Fibroblast of skin of scalp (primary cell): ENCODE measurements around the gene MPRIP.

Source experiments
- DNase-seq: peaks from one replicate; pipeline ENCODE4 v3.0.0-alpha.2; 2013

The MPRIP gene

DNA sequence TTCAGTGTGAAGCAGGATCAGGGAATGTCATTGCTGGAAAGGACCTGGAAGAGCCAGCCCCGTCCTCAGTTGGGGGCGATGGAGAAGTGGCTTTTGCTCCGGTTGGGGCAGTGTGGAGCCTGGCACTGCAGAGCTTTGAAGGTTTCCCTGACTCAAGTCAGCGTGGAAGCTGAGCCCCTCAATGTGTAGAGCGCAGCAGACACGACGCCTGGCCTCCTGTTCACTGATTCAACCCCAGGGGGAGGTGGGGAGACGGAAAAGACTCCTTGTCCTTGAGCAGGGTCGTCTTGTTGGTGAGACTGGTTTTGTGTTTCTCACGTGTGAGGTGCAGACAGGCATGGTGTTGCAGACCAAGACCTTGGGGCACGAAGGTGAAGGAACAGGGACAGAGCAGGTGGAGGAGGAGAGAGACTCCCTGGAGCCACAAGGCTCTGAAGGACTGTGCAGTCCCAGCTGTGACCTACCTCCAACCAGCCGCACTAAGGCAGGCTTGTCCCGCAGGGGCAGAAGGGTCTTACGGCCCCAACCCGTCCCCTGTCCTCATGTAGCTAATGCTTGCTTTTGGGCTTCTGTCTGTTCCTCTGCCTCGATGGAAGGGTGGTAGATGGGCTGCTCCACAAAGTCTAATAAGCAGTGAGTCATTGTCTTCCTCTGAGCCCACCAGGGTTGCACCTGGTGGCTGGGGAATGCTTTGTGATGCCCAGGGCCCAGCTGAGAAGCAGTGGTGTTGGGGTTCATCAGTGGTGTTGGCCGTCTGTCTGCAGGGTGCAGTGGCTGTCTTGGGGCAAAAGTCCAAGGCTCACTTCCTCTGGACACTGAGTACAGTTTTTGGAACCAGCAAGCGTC is 47.8 kb downstream of the MPRIP start:
- DNase-seq, result no peak

DNA sequence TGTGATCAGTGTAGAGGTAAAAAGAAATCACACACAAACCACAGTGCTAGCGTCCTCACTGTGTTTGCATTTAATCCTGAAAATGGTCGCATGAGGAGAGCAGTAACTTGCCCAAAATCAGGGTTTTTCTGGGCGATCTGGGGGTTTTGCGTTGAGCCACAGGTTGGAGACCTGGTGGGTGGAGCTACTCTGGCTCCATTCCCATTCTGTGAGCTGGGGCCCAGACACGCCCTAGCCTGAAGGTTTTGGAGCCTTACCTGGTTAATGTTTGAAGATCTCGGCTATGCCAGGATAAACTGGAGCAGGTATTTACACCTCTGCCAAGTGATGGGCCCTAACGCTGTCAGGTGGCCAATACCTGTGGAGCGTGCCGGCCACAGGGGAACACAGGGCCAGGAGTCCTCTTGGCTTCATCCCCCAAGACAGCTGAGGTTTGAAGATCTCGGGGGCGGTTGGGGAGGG is 48.4 kb downstream of the MPRIP start:
- no peak for DNase-seq

DNA sequence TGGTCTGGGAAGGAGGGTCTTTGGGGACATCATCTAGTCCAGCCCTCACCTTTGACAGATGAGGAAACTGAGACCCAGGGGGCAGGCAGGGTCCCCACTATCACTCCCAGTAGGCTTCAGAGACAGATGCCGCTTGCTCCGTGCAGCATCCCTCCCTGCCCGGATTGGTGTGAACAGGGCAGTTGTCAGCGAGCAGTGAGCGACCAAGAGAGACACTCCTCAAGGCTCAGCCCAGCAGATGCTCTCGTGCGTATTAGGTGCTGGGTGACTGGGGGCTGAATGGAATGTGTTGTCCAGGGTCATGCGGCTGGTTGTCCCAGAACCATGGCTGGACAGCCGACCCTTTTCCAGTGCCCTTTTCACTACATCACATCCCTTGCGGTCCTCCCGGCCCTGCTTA is 49.0 kb downstream of the MPRIP start:
- DNase-seq, result no peak

DNA sequence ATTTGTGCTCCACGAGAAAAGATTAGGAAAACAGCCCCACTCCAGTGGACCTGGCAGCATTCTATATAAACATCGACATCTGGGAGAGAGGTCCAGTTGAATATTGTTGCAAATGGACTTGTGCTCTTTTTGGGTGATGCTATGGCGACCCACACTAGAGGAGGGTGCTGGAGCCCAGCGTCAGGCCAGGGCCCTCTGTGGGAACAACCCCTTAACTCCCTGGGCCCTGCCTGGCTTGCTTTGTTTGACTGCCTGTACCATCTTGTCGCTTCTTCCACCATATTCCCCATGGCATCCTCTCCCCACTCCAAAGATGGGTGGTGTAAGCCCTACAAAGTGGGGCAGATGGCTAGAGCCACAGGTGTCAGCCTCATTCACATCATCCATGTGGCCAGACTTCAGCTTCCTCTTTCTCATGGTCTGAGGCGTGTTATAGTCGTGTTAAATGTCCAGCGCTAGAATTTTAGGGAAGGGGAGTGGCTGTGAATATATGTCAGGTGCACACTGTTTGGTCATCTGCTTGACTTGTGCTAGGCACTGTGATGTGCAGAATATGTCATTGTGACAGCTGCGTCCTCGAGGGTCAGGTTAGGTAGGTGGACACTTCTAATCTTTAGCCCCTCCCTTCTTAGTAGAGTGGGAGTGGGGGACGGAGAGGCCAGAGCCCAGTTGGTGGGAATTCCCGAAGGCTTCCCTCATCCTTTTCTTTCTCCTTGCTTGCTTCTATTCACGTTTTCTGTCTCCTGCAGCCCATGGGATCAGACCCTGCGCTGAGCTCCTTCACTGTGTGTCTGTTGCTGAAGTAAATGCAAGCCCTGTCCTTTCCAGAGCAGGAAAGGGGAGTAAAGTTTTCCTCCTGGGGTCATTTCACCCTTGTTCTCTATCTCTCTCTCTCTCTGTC is 49.8 kb downstream of the MPRIP start:
- no peak for DNase-seq

DNA sequence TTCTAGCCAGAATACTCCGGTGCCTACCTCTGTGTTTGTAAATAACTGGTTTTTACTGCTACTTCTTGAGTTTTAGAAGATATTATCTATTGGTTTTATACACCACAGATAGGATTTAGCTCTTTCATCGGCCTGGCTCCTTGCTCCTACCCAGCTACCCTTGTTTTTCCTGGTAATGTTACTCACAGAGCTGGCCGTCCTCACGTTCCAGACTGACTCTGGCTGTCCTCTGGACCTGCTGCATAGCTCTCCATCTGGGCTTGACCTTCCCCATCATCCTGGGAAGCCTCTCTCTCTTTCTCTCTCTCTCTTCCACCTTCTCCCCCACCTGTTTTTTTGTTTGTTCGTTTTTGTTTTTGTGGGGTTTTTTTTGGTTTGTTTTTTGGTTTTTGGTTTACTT is 51.5 kb downstream of the MPRIP start:
- DNase-seq, result no peak

DNA sequence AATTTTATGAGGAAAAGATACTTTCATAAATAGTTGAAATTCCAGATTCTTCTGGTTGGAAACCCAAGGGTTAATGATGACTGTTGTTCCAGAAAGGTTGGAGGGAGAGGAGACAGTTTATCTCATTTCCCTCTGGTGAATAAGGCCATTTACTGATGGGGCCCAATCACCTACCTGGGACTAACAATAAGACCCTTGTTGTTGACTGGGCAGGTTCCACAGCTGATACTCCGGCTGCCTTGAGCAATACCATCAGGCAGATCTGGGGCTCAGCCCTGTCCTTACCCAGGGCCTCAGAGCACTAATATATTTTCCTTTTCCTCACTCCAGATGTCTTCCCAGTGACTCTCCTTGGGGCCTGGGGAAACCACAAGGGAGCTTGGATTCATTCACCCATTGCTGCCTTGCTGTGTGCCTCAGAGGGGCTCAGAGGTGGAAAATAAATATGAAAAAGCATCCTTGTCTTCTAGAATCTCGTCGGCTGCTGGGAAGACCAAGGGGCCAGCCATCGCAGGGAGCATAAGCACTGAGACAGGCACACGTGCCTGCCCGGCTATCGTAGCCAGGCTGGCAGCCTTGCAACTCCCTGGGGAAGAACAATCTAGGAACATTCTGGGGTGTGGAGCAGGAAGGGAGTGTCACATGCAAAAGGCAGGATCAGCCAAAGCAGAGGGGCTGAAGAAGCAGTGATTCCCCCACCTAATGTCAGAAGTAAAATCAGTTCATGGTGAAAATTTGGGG is 54.4 kb downstream of the MPRIP start:
- peak; percentile 47 for DNase-seq

DNA sequence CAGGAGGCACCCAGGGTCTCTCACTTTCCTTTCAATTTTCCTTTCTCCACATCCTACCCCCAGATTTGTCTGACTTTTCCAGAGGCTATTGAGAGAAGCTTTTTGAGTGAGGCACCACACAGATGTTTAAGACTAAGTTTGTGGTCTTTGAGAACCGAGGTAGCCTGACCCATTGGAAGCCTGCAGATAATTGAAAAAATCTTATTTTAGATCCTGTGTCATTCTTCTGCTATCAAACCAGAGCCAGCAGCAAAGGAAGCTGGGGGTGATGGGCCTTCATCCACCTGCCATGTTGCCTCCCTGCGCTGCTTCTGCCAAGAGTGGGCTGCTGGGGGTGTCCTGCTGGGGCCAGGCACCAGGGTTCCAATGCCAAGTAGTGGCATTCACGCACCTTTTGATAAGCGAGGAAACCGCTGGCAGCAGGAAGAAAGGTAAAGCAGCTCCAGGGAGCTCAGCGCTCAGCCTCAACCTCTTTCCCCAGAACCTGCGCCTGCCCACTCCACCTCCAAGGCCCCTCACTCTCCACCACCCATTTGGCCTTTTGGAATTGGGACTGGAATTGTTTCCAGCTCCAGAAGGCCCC is 55.6 kb downstream of the MPRIP start:
- DNase-seq, result no peak

DNA sequence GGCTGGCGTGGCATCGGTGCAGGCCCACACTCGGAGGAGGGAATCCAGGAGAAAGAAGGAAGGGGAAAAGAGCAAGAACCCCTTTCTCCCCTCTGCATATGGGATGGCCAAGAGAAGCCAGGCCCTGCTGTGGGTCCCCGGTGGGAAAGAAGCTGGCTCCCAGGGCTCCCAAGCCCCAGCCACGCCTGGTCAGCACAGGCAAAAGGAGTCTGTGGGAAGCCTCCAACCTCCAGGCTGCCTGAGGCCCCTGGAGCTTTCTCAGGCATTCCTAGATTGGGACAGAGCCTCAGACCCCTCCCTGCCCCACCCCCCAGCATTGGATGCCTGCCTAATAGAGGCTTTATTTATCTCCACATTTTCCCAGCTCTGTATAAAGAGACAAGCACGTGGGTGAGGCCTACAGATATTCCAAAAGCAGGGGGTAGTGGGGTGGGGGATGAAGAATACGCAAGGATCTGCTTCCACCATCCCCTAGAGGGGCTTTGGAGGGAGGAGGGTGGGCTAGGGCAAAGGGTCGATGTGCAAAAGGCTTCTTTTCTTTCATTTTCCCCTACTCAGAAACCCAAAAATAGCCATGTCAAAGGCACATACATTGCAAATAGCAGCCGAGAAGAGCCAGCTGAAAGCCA is 56.4 kb downstream of the MPRIP start:
- peak; percentile 78 for DNase-seq

DNA sequence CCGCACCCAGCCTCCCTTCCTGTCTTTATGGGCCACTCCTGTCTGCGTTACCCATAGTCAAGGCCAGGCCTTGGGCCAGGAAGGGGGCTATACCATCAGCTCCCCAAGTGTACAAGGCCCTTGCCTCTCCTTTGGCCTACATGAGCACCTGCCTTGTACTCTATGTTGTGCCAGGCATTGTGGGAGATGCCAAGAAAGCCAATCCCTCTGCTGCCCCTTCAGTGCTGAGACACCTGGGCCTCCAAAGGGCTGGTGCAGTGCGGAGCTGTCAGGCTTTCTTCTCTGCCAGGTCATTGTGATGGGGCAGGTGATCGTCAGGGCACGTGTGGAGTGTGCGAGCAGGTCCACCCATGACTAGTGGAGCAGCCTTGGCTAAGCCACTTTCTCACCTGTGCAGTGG is 59.9 kb downstream of the MPRIP start:
- DNase-seq, result no peak

DNA sequence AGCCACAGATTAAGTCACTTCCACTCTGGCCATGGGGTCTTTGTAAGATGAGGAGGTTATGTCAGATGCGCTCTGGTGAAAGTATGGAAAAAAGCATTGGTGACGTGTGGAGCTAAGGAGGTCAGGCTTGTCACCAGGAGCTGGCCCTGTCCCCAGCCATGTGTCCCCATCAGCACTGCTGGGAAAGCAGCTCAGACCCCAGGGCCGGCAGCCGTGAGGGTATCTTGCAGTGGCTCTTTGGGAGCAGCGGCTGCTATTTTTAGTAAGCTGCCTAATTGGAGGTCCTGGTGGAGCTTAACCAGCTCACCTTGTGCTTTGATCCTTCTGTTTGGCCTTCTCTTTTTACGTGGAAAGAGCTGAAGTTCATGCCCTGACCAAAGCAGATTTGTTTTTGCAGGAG is 60.9 kb downstream of the MPRIP start:
- DNase-seq, result no peak

DNA sequence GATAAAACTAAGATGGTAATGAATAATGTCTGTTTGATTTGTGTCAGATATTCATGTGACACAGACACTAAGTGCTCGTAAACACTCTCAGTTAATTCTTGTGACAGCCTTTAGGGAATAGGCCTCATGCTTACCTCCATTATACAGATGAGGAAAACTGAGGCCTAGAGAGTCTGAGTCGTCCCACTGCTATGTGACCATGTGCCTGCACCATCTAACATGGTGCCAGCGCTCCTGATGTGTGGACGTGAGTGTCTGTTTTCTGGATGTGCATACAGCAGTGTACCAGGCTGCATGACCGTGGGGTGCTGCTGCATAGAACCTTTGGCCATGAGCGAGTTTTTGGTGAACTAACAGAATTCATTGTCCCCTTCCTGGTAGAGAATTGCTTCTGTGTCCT is 61.8 kb downstream of the MPRIP start:
- DNase-seq, result no peak

DNA sequence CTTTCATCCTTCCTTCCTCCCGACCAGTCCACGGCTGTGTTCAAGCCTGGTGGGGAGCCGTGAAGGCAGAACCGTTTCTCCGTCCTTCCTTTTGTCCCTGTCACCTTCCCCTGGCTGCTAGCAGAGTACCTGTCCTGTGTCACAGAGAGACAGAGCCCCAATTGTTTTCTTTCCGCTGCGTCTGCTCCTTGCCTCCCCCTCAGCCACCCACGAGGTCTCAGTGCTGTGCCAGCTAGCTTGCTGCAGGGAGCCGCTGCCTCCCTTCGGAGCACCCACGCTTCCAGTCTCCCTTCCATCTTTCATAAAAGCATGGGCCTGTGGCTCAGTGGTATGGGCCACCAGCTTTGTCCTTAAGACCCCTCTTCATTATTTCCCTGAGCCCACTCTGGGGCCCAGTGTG is 62.2 kb downstream of the MPRIP start:
- DNase-seq, result no peak

DNA sequence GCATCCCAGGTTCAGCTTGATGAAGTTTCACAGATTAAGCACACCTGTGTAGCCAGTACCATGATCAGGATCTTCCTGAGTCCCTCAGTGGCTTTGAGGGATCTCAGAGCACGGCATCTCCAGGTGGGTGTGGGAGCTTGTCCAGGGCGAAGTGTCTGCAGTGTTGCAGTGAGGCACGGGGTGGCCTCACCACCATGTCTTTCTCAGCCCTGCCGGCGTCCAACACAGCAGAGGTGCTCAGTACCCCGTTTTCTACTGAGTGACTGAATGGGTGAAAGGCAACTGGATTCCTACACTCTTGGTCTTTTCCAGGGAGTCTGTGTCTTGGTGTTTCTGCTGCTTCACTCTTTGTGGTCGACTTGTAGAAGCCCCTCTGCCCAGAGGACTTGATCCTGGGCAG is 63.7 kb downstream of the MPRIP start:
- no peak for DNase-seq

DNA sequence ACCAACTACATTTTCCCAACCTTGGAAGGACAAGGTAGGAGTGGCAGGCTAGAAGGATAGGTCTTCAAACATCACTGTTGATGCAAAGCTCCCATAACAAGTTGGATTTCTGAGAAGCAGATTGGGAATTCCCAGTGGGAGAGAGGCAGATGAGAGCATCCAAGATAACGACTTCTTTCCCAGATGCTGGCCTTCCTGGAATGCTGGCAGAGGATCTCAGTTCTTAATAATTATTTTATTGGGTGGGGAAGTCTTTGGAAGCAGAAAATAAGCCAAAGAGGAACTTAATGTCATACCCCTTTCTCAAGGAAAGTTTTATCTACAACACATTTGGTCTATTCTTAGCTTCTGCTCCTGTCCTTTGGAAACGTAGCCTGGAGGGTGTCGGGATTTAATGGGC is 64.5 kb downstream of the MPRIP start:
- peak; percentile 56 for DNase-seq

DNA sequence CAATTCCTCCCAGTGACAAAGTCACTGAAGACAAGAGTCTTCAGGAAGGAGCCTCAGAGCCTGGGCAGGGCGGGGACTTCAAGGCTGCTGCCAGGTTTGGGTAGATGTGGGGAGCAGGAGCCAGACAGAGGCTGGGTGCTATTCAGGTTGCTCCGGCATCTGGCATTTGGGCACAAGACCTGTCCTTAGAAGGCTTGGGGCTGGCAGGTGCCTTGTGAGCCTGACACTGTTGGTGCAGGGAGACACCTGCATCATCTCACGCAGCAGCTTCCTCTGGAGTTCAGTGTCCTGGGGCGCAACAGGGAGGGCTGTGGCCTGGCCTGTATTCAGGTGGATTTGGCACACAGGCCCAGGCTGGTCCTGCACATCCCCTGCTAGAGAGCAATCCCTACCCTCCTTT is 65.0 kb downstream of the MPRIP start:
- no peak for DNase-seq

DNA sequence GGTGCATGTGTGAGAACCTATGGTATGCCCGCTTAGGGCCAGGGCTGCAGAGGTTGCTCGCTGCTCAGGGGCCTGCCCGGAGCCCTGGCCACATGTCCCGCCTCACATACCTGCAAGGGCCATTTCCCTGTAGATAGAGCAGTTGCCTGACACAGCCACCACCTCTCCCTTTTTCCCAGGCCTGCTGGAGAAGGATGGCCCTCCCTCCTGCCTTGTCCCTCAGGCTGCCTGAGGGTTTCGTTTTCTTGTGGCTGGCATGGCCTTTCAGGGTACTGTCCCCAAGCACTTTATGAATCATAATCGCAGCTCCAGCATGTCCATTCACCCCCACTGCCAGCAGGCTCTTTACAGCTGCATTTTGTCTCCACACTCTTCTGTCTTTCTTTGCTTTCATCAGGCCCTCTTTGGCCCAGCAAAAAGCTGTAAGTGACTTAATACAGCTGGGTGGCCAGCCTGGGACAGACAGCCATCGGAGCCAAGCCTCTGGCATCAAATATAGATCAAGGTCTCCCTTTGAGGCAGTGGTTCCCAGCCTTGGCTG is 65.7 kb downstream of the MPRIP start:
- DNase-seq, result no peak

DNA sequence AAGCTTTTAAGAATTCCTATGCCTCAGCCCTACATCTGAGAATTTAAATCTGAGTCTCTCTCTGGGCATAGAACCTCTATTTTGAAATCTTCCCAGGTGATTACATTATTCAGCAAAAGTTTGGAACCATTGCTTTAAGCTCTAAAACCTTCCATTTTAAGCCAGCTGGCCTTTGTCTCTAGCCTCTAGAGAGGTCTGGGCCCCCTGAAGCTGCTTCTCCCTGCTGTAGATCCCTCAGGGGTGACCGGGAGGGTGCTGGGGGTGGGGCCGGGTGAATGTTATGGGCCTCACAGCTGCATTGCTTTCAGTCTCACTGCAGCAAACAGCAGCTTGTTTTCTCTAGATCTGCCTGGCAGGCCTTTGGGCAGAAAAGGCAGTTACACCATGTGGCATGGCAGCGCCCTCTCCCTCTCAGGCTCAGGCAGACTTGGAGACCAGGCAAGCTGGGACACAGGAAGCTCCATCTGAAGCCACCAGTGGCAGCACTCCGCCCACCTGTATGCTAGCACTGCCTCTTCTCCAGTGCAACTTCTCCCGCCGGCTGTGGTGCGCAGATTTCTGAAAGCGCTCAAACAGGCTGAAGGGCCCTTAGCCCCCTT is 66.3 kb downstream of the MPRIP start:
- no peak for DNase-seq

DNA sequence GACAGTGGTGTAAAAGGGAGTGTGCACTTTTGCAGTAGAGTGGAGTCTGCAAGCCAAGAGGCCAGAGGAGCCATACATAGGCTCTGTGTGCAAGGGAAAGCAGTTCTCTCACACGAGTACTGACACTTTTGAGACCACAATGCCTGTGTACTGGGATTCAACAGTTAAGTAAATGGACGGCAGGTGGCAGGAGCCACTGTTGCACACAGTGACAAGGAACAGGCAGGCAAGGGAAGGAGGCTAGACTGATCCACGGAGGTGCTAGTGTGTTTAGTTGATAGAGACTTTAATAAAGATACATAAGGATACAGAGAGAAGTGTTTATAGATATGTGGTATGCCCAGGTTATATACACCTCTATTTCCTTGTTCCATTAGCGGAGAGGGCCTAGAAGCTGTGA is 67.0 kb downstream of the MPRIP start:
- no peak for DNase-seq

DNA sequence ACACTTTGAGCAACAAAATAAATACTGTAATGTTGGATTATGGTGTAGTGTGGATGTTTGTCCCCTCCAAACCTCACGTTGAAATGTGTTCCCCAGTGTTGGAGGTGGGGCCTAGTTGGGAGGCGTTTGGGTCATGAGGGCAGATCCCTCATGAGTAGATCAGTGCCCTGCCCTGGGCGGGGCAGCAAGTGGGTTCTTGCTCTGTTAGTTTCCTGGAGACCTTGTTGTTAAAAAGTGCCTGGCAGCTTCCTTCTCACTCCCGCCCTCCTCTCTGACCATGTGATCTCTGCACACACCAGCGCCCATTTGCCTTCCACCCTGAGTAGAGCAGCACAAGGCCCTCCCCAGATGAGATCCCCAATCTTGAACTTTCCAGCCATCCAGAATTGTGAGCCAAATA is 67.7 kb downstream of the MPRIP start:
- no peak for DNase-seq

DNA sequence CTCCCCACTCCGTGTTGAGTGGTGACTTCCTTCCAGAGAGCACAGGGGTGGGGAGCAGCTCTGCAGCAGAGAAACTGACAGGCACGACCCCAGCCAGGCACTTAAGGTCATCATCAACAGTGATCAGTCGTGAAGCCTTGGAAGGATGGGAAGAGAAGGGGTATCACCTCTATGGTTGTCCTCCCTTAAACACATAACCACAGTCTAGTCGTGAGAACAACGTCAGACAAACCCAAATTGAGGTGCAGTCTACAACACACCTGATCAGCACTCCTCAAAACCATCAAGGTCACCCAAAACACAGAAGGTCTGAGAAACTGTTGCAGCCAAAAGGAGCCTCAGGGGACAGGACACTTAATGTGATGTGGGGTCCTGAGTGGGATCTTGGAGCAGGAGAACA is 68.3 kb downstream of the MPRIP start:
- no peak for DNase-seq
